Bronchial epithelial cell (primary cell): Measurements from ENCODE around the gene TRAPPC4. TPM values are rescaled to one million over a fixed set of nuclear protein-coding genes. Genes with fewer than 3 reads are reported as not detected.

Experiments used
- DNase-seq: peaks from one replicate; pipeline ENCODE4 v3.0.0-alpha.2; 2010; ENCODE audit warnings: low read depth
- FAIRE-seq: peaks from 2 replicates; lab custom pipeline; 2011; peaks lifted over from hg19 to GRCh38; lab: Jason Lieb, UNC
- H3K27me3 ChIP-seq: 2 replicates; pipeline ENCODE4 v1.5.1; 2011; ENCODE audit warnings: low read length; ENCODE audit not compliant: control insufficient read depth, insufficient read depth
- H3K36me3 ChIP-seq: 2 replicates; pipeline ENCODE4 v1.5.1; 2011; ENCODE audit warnings: low read length; ENCODE audit not compliant: control insufficient read depth, insufficient read depth
- H3K4me3 ChIP-seq: 2 replicates; pipeline ENCODE4 v1.5.1; 2011; ENCODE audit warnings: mild to moderate bottlenecking, low read depth, low read length, control low read depth
- CTCF ChIP-seq: IDR thresholded peaks from 2 replicates; pipeline ENCODE4 v1.5.1; 2011; ENCODE audit warnings: mild to moderate bottlenecking, moderate library complexity, low read length, control low read depth, inconsistent platforms; ENCODE audit not compliant: insufficient read depth, severe bottlenecking
- total RNA-seq: library from RNA; depleted of rRNA; stranded (reverse); fragments of >200 nt; gene quantifications from 2 replicates; pipeline ENCODE4 v1.2.1, GENCODE V29; 2014

The TRAPPC4 gene
- total RNA-seq, 1 donor from 2014 or later = 115 TPM

- H3K36me3 ChIP-seq = peaks cover 32% of the 10 kb centered on the region
- H3K4me3 ChIP-seq = no peak overlapping the region
- FAIRE-seq (no peak), DNase-seq (no peak)
- TF ChIP-seq CTCF = peak; percentile 31
- no peaks in the 10 kb centered on the region for H3K27me3 ChIP-seq
Measured at GRCh38 chr11:119044708-119045107, 26.1 kb downstream of the TRAPPC4 start.

- H3K36me3 ChIP-seq = peaks cover 39% of the 10 kb centered on the region
Measured at GRCh38 chr11:119046489-119046888, 27.9 kb downstream of the TRAPPC4 start.

GRCh38 chr11:119047205-119047604, 28.6 kb downstream of the TRAPPC4 start:
- no peaks in the 10 kb centered on the region for H3K27me3 ChIP-seq
- H3K4me3 ChIP-seq = no peak overlapping the region
- peaks cover 47% of the 10 kb centered on the region for H3K36me3 ChIP-seq
- TF ChIP-seq CTCF = no peak
- no peak for FAIRE-seq
- no peak for DNase-seq

More at GRCh38 chr11:119046489-119046888, 27.9 kb downstream of the TRAPPC4 start:
- Histone ChIP-seq H3K4me3 (no peak overlapping the region), H3K27me3 (no peaks in the 10 kb centered on the region)
- DNase-seq = no peak
- no peak for TF ChIP-seq CTCF
- no peak for FAIRE-seq

GRCh38 chr11:119048644-119049043, 30.1 kb downstream of the TRAPPC4 start:
- Histone ChIP-seq H3K4me3 (no peak overlapping the region), H3K27me3 (no peaks in the 10 kb centered on the region), H3K36me3 (peaks cover 56% of the 10 kb centered on the region)
- DNase-seq = no peak
- no peak for FAIRE-seq
- no peak for TF ChIP-seq CTCF

GRCh38 chr11:119049081-119049480, 30.5 kb downstream of the TRAPPC4 start:
- FAIRE-seq = no peak
- no peak for TF ChIP-seq CTCF
- Histone ChIP-seq H3K36me3 (peaks cover 58% of the 10 kb centered on the region), H3K27me3 (no peaks in the 10 kb centered on the region), H3K4me3 (no peak overlapping the region)
- no peak for DNase-seq
